Activated CD4-positive, alpha-beta T cell treated with anti-CD3 and anti-CD28 coated beads, Interleukin-2, amount 50 U/mL, for 16 hours (primary cell): ENCODE results near the gene PIP5KL1.

Experiments
- DNase-seq: peaks from one replicate; pipeline ENCODE4 v3.0.0-alpha.2; 2020

PIP5KL1 gene, protein sequence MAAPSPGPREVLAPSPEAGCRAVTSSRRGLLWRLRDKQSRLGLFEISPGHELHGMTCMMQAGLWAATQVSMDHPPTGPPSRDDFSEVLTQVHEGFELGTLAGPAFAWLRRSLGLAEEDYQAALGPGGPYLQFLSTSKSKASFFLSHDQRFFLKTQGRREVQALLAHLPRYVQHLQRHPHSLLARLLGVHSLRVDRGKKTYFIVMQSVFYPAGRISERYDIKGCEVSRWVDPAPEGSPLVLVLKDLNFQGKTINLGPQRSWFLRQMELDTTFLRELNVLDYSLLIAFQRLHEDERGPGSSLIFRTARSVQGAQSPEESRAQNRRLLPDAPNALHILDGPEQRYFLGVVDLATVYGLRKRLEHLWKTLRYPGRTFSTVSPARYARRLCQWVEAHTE

DNA sequence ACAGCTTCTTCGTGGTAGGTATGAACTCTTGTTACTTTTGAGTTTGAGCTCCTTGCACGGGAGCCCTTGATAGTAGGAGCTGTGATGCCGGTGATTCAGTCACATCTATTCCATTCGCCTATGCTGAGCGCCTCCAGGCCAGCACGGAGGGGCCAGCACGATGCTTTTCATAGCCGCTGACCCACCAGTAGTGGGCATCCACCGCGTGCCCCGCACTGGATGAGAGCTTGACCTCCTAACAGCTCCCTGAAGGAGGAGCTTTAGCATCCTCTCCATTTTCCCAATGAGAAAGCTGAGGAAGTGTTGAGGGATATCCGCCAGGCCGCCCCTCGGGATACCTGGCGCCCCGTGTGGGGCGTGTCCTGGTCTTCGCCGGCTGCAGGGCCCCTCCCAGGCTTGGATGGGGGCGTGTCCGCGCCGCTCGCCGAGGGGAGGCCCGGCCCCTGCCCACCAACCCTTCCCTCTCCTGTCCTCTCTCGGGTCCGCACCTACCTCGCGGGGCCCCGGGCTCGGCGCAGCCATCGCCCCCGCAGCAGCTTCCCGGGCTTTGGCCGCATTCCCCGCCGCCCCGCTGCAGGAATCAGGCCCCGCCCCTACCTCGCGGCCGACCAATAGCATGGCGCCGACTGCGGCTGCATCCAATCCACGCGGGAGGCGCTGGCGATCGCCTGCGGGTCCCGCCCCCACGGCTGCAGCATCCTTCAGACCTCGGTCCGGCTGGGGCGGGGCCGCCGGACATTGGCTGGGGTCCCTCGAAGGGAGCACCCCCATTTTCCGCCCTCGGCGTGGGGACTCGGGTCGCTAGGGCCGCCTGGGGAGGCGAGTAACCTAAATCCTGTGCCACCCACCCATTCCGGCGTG lies at the start of gene PIP5KL1:
PIP5KL1 (minus strand) TSS at position 547 of the 861 bp plus-strand sequence; CDS start at position 522, 25 bp downstream.
- peak; percentile 68 for DNase-seq

DNA sequence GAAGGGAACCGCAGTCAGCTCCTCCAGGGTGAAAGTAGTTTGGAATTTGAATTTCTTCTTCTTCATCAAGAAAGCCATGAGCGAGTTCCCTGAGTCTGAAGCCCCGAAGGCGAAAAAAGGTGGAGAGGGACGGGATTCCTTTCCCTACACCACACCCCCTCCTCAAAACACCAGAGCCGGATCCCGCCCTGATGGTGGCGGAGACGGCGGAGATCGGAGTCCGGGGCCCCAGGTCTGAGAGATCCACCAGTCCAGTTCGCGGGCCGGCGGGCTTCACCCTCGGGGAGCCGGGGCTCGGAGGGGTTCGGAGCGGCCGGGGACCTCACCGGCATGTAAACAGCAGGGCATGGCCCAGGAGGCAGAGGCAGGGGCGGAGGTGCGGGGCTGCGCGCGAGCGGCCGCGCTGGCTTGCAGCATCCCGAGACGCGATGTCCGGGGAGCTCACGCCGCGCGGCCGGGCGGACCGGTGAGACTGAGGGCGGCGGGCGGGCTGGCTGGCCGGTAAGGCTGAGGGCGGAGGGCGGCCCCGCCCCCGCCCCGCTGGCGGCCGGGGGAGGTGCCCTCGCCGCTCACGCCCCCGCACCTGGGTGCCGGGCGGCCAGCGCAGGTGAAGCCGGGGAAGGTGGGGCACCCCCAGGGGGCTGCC lies 49.6 kb upstream of the PIP5KL1 start:
- no peak for DNase-seq

GRCh38 chr9:127979333-127980059 lies 48.9 kb upstream of the PIP5KL1 start:
- no peak for DNase-seq

DNA sequence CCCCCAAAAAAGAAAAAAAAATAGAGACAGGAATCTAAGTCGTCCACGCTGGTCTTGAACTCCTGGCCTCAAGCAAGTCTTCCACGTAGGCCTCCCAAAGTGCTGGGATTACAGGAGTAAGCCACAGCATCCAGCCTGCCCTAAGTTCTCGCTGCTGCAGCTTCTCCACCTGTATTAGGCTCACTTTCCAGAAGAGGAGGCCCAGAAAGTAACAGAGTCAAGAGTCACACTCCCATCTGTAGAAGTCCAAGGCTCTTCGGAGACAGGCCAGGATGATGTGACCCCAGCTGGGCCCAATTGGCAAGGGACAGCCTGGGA lies 48.4 kb upstream of the PIP5KL1 start:
- DNase-seq, result no peak

DNA sequence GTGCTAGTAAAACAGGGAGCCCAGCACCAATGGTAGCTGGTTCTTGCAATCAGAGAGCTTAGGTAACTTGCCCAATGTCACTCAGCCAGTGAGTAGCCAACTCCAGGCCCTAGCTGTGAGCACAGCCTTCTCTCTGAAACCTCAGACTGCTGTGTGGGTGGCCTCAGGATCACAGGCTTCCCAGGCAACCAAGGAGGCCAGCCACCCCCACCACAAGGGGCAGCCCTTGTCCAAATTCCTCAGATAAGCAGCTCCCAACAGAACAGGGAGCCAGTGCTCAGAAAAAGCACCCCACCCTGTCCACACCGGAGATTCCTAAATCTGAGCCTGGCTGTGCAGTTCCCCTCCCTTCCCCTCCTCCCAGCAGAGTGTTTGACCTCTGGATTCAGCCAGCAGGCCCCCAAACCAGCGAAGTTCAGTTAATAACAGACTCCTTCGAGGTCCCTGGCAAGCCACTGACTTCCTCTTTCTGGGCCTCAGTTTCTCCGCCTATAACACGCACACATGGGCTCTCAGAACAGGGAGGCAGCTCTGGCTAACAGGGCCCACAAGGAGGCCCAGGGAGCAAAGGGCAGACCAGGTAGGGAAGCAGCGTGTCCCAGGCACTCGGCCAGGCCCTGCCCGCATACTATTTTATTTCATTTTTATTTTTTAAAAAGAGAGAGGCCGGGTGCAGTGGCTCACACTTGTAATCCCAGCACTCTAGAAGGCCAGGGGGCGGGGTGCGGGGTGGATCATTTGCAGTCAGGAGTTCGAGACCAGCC lies 47.5 kb upstream of the PIP5KL1 start:
- no peak for DNase-seq

GRCh38 chr9:127977009-127977883 lies 46.7 kb upstream of the PIP5KL1 start:
- DNase-seq, result no peak

GRCh38 chr9:127976498-127976897 lies 45.9 kb upstream of the PIP5KL1 start:
- no peak for DNase-seq

DNA sequence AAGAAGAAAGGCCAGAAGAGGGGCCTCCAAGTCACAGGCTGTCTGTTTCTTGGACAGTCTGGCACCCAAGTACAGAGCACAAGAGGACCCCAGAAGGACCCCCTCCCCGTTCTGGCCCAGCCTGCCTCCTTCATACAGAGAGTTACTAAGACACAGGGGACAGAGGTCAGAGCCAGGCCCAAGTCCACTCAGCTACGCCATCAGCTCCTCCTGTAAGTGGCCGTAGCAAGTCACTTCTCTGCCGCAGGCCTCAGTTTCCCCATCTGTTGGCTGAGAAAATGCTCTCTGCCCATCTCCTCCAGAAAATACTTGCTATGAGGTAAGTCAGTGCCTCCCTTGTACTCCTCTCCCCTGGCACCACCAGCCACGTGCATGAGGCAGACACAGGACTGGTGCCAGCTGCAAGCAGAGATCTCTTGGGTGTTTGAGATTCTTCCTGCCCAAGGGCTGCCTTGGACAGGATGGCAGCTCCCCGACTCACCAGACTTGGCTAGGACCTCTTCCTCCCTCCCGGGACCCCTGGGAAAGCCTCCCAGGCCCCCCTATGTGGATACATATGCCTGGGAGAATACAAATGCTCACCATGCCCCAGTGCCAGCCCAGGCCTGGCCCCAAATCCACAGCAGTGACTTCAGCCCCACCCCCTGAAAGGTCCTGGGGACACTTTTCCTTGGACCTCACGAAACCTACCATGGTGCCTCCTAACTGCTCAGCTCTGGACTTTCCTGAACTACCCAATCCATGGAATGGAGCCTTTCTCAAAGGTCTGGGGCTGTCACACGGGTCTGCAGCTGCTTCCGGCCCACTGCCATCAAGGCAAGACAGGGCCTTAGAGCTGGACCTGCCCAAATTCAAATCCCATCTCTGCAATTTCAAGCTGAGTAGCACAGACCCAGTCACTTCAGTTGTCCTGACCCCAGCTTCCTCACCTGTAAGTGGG lies 45.1 kb upstream of the PIP5KL1 start:
- no peak for DNase-seq

GRCh38 chr9:127974769-127975261 lies 44.2 kb upstream of the PIP5KL1 start:
- DNase-seq, result no peak

GRCh38 chr9:127974001-127974768 lies 43.6 kb upstream of the PIP5KL1 start:
- no peak for DNase-seq

- DNase-seq, result no peak
Observed at GRCh38 chr9:127973169-127974000, 42.8 kb upstream of the PIP5KL1 start.

GRCh38 chr9:127972236-127972871 lies 41.8 kb upstream of the PIP5KL1 start:
- DNase-seq, result no peak

GRCh38 chr9:127971357-127972235 lies 41.0 kb upstream of the PIP5KL1 start:
- no peak for DNase-seq

- peak; percentile 96 for DNase-seq
Observed at GRCh38 chr9:127970401-127971313, 40.1 kb upstream of the PIP5KL1 start.

DNA sequence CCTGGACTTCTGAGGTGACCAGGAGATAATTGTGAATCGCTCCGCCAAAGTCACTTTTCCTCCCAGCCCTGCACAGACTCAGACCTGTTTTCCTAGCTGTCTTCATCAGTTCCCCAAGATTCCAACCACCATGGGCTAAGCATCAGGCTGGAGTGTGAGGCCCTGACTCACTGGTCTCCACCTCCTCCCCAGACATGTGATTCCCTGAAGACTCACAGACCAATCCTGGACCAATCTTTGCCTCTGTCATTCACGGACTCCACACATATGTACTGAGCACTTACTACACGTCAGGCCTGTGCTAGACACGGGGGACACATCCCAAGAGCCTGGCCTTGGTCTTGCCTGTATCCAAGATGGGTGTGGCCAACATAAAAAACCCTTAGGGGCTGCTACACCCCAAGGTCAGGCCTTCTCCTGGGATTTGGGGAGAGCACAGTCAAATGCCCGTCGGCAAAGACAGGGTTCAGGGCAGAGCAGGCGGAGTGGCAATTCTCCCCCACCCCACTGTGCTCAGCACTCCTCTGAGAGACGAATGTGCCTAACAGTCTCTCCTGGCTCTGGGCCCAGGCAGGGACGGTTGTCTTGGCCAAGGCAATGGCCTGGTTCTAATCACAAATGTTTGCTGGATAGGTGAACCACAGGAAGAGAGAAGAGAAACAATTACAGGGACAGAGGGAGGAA lies 38.3 kb upstream of the PIP5KL1 start:
- no peak for DNase-seq
